ENCODE data around the gene COX4I1. TPM values are rescaled to one million over a fixed set of nuclear protein-coding genes. Genes with fewer than 3 reads are reported as not detected.

COX4I1 gene
- total and polyA plus RNA-seq, 9 of the 15 experiments (the other 6 are each of a cell fraction or from before 2014, with no cell fraction given), result 651 to 2,356 (median 1,032) TPM

DNA sequence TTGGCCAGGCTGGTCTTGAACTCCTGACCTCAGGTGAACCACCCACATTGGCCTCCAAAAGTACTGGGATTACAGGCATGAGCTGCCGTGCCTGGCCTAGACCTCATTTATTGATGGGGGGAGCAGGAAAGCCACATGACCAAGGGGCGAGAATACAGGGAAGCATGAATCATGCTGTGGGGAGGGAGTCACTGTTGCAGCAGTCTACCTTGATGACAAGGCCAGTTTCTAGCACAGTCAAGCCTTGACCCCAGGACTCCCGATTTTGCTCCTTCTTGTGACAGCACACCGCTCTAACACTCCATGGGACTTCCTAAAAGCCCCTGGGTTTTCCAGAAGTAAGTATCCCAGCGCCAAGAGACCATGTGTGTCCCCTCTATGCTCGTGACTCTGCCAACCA, 56.6 kb downstream of the COX4I1 start (continued):
- TF ChIP-seq, protein P1, sequence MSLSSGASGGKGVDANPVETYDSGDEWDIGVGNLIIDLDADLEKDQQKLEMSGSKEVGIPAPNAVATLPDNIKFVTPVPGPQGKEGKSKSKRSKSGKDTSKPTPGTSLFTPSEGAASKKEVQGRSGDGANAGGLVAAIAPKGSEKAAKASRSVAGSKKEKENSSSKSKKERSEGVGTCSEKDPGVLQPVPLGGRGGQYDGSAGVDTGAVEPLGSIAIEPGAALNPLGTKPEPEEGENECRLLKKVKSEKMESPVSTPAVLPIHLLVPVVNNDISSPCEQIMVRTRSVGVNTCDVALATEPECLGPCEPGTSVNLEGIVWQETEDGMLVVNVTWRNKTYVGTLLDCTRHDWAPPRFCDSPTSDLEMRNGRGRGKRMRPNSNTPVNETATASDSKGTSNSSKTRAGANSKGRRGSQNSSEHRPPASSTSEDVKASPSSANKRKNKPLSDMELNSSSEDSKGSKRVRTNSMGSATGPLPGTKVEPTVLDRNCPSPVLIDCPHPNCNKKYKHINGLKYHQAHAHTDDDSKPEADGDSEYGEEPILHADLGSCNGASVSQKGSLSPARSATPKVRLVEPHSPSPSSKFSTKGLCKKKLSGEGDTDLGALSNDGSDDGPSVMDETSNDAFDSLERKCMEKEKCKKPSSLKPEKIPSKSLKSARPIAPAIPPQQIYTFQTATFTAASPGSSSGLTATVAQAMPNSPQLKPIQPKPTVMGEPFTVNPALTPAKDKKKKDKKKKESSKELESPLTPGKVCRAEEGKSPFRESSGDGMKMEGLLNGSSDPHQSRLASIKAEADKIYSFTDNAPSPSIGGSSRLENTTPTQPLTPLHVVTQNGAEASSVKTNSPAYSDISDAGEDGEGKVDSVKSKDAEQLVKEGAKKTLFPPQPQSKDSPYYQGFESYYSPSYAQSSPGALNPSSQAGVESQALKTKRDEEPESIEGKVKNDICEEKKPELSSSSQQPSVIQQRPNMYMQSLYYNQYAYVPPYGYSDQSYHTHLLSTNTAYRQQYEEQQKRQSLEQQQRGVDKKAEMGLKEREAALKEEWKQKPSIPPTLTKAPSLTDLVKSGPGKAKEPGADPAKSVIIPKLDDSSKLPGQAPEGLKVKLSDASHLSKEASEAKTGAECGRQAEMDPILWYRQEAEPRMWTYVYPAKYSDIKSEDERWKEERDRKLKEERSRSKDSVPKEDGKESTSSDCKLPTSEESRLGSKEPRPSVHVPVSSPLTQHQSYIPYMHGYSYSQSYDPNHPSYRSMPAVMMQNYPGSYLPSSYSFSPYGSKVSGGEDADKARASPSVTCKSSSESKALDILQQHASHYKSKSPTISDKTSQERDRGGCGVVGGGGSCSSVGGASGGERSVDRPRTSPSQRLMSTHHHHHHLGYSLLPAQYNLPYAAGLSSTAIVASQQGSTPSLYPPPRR (CRISPR knock-in tag; IDR thresholded peaks at IDR 0.05; ENCODE audit: borderline replicate concordance), result no peak
- TF ChIP-seq C11orf30 (IDR thresholded peaks at IDR 0.05; ENCODE audit: low read depth) (no peak), ZNF354B (CRISPR knock-in tag; IDR thresholded peaks at IDR 0.05) (no peak), MYBL2 (IDR thresholded peaks at IDR 0.05; ENCODE audit: low read depth) (no peak), MYBL2 (CRISPR knock-in tag; IDR thresholded peaks at IDR 0.05; ENCODE audit: borderline replicate concordance) (no peak)
- TF ChIP-seq, protein P2, sequence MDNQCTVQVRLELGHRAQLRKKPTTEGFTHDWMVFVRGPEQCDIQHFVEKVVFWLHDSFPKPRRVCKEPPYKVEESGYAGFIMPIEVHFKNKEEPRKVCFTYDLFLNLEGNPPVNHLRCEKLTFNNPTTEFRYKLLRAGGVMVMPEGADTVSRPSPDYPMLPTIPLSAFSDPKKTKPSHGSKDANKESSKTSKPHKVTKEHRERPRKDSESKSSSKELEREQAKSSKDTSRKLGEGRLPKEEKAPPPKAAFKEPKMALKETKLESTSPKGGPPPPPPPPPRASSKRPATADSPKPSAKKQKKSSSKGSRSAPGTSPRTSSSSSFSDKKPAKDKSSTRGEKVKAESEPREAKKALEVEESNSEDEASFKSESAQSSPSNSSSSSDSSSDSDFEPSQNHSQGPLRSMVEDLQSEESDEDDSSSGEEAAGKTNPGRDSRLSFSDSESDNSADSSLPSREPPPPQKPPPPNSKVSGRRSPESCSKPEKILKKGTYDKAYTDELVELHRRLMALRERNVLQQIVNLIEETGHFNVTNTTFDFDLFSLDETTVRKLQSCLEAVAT (IDR thresholded peaks at IDR 0.05), result no peak
- TF ChIP-seq, protein P3, sequence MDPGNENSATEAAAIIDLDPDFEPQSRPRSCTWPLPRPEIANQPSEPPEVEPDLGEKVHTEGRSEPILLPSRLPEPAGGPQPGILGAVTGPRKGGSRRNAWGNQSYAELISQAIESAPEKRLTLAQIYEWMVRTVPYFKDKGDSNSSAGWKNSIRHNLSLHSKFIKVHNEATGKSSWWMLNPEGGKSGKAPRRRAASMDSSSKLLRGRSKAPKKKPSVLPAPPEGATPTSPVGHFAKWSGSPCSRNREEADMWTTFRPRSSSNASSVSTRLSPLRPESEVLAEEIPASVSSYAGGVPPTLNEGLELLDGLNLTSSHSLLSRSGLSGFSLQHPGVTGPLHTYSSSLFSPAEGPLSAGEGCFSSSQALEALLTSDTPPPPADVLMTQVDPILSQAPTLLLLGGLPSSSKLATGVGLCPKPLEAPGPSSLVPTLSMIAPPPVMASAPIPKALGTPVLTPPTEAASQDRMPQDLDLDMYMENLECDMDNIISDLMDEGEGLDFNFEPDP (CRISPR knock-in tag; IDR thresholded peaks at IDR 0.05), result no peak
